ENCODE measurements around the gene ADAMTS3.

The ADAMTS3 gene

GRCh38 chr4:72569719-72570235 lies 756 bp upstream of the ADAMTS3 start:
- no peak for DNase-seq
- H3K4me2 ChIP-seq (ENCODE audit: low read length), result peak overlapping the region; percentile 34
- no peak overlapping the region for H3K4ac ChIP-seq (ENCODE audit: low read depth, low read length)
- peak overlapping the region; percentile 90 for H3K9ac ChIP-seq (ENCODE audit: low read length)
- no peak overlapping the region for H2AK5ac ChIP-seq (ENCODE audit: low read length)
- no peaks in the 10 kb centered on the region for H3K79me1 ChIP-seq (ENCODE audit: low read length)
- no peak overlapping the region for H2BK120ac ChIP-seq (ENCODE audit: low read depth, low read length)
- H3K4me1 ChIP-seq (ENCODE audit: control insufficient read depth, low read depth, low read length), result peaks cover 5% of the 10 kb centered on the region
- no CpG with 5 or more reads among the region's 15 CpGs for WGBS (ENCODE audit: extremely low coverage, insufficient coverage, low lambda C conversion rate)
- H3K36me3 ChIP-seq (ENCODE audit: control insufficient read depth, insufficient read depth, low read length), result no peaks in the 10 kb centered on the region
- H2BK5ac ChIP-seq (ENCODE audit: low read length), result peak overlapping the region; percentile 77
- peak overlapping the region; percentile 34 for H3K18ac ChIP-seq (ENCODE audit: low read length)
- no peak overlapping the region for H3K4me3 ChIP-seq (ENCODE audit: low read length)
- no peaks in the 10 kb centered on the region for H3K79me2 ChIP-seq (ENCODE audit: control insufficient read depth, insufficient read depth, low read length)
- peak overlapping the region; percentile 85 for H3K27ac ChIP-seq (ENCODE audit: low read depth, low read length)
- no peak overlapping the region for H4K8ac ChIP-seq (ENCODE audit: low read depth, low read length)
- no peak overlapping the region for H3K23ac ChIP-seq (ENCODE audit: low read length)
- no peaks in the 10 kb centered on the region for H3K27me3 ChIP-seq (ENCODE audit: insufficient read depth, low read length, poor library complexity)
- H4K5ac ChIP-seq (ENCODE audit: low read length), result no peak overlapping the region
- H3K56ac ChIP-seq (ENCODE audit: low read length), result peak overlapping the region; percentile 96
- H2BK15ac ChIP-seq (replicated peaks; ENCODE audit: low read depth), result no peak overlapping the region

GRCh38 chr4:72567821-72568675 lies 973 bp downstream of the ADAMTS3 start:
- Histone ChIP-seq H4K8ac (ENCODE audit: low read depth, low read length) (no peak overlapping the region), H3K4ac (ENCODE audit: low read depth, low read length) (peak overlapping the region; percentile 48), H3K9ac (ENCODE audit: low read length) (peak overlapping the region; percentile 90), H2AK5ac (ENCODE audit: low read length) (no peak overlapping the region), H2BK120ac (ENCODE audit: low read depth, low read length) (peak overlapping the region; percentile 10), H3K4me1 (ENCODE audit: control insufficient read depth, low read depth, low read length) (peaks cover 5% of the 10 kb centered on the region), H3K27me3 (ENCODE audit: insufficient read depth, low read length, poor library complexity) (no peaks in the 10 kb centered on the region), H3K79me1 (ENCODE audit: low read length) (no peaks in the 10 kb centered on the region), H3K27ac (ENCODE audit: low read depth, low read length) (peak overlapping the region; percentile 52), H3K36me3 (ENCODE audit: control insufficient read depth, insufficient read depth, low read length) (no peaks in the 10 kb centered on the region), H3K4me2 (ENCODE audit: low read length) (peak overlapping the region; percentile 93), H3K79me2 (ENCODE audit: control insufficient read depth, insufficient read depth, low read length) (no peaks in the 10 kb centered on the region), H3K4me3 (ENCODE audit: low read length) (peak overlapping the region; percentile 74), H3K23ac (ENCODE audit: low read length) (peak overlapping the region; percentile 68), H3K56ac (ENCODE audit: low read length) (peak overlapping the region; percentile 90), H2BK5ac (ENCODE audit: low read length) (peak overlapping the region; percentile 51), H2BK15ac (replicated peaks; ENCODE audit: low read depth) (no peak overlapping the region), H3K18ac (ENCODE audit: low read length) (peak overlapping the region; percentile 52), H4K5ac (ENCODE audit: low read length) (no peak overlapping the region)
- peak; percentile 99 for DNase-seq
- WGBS (ENCODE audit: extremely low coverage, insufficient coverage, low lambda C conversion rate), result no CpG with 5 or more reads among the region's 41 CpGs

DNA sequence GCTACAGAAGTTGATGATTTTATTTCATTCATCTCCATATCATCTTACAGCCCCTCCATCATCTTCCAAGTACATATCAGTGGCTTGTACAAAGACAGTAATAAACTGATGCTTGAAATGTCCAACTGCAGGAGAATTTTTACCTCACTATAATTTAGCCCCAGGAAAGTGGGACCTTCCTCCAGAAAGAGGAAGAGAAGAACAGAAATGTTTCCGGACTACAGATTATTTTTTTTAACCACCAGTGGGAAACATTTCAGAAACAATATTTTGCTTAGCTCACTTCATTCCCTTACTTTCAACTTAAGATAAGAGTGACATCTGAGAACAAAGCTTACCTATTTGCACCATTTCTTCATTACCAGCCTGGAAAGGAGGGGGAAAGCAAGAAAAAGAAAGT lies 2.0 kb downstream of the ADAMTS3 start:
- no peak overlapping the region for H3K27ac ChIP-seq (ENCODE audit: low read depth, low read length)

GRCh38 chr4:72566464-72566972 lies 2.5 kb downstream of the ADAMTS3 start:
- Histone ChIP-seq H3K36me3 (ENCODE audit: control insufficient read depth, insufficient read depth, low read length) (no peaks in the 10 kb centered on the region), H2BK120ac (ENCODE audit: low read depth, low read length) (no peak overlapping the region), H2BK15ac (replicated peaks; ENCODE audit: low read depth) (no peak overlapping the region), H2AK5ac (ENCODE audit: low read length) (no peak overlapping the region), H4K8ac (ENCODE audit: low read depth, low read length) (no peak overlapping the region), H3K56ac (ENCODE audit: low read length) (no peak overlapping the region), H3K4ac (ENCODE audit: low read depth, low read length) (no peak overlapping the region), H3K23ac (ENCODE audit: low read length) (no peak overlapping the region), H4K5ac (ENCODE audit: low read length) (no peak overlapping the region), H3K79me1 (ENCODE audit: low read length) (no peaks in the 10 kb centered on the region), H3K9ac (ENCODE audit: low read length) (peak overlapping the region; percentile 63), H3K4me2 (ENCODE audit: low read length) (no peak overlapping the region), H3K4me1 (ENCODE audit: control insufficient read depth, low read depth, low read length) (peaks cover 5% of the 10 kb centered on the region), H3K18ac (ENCODE audit: low read length) (no peak overlapping the region), H3K4me3 (ENCODE audit: low read length) (no peak overlapping the region), H2BK5ac (ENCODE audit: low read length) (no peak overlapping the region), H3K27ac (ENCODE audit: low read depth, low read length) (no peak overlapping the region), H3K27me3 (ENCODE audit: insufficient read depth, low read length, poor library complexity) (no peaks in the 10 kb centered on the region), H3K79me2 (ENCODE audit: control insufficient read depth, insufficient read depth, low read length) (no peaks in the 10 kb centered on the region)
- no peak for DNase-seq
- no CpG with 5 or more reads among the region's 2 CpGs for WGBS (ENCODE audit: extremely low coverage, insufficient coverage, low lambda C conversion rate)

More for the DNA sequence above, 2.0 kb downstream of the ADAMTS3 start:
- WGBS (ENCODE audit: extremely low coverage, insufficient coverage, low lambda C conversion rate), result no CpG with 5 or more reads among the region's 1 CpG
- no peaks in the 10 kb centered on the region for H3K79me1 ChIP-seq (ENCODE audit: low read length)
- no peaks in the 10 kb centered on the region for H3K79me2 ChIP-seq (ENCODE audit: control insufficient read depth, insufficient read depth, low read length)
- no peak overlapping the region for H3K4ac ChIP-seq (ENCODE audit: low read depth, low read length)
- no peak for DNase-seq
- H3K4me3 ChIP-seq (ENCODE audit: low read length), result no peak overlapping the region
- H3K36me3 ChIP-seq (ENCODE audit: control insufficient read depth, insufficient read depth, low read length), result no peaks in the 10 kb centered on the region
- H2BK5ac ChIP-seq (ENCODE audit: low read length), result no peak overlapping the region
- no peak overlapping the region for H3K23ac ChIP-seq (ENCODE audit: low read length)
- no peak overlapping the region for H2BK15ac ChIP-seq (replicated peaks; ENCODE audit: low read depth)
- H3K4me1 ChIP-seq (ENCODE audit: control insufficient read depth, low read depth, low read length), result peaks cover 5% of the 10 kb centered on the region
- no peak overlapping the region for H4K5ac ChIP-seq (ENCODE audit: low read length)
- H4K8ac ChIP-seq (ENCODE audit: low read depth, low read length), result no peak overlapping the region
- no peak overlapping the region for H3K18ac ChIP-seq (ENCODE audit: low read length)
- no peak overlapping the region for H2AK5ac ChIP-seq (ENCODE audit: low read length)
- peak overlapping the region; percentile 71 for H3K56ac ChIP-seq (ENCODE audit: low read length)
- peak overlapping the region; percentile 63 for H3K9ac ChIP-seq (ENCODE audit: low read length)
- no peak overlapping the region for H2BK120ac ChIP-seq (ENCODE audit: low read depth, low read length)
- no peaks in the 10 kb centered on the region for H3K27me3 ChIP-seq (ENCODE audit: insufficient read depth, low read length, poor library complexity)
- peak overlapping the region; percentile 37 for H3K4me2 ChIP-seq (ENCODE audit: low read length)

DNA sequence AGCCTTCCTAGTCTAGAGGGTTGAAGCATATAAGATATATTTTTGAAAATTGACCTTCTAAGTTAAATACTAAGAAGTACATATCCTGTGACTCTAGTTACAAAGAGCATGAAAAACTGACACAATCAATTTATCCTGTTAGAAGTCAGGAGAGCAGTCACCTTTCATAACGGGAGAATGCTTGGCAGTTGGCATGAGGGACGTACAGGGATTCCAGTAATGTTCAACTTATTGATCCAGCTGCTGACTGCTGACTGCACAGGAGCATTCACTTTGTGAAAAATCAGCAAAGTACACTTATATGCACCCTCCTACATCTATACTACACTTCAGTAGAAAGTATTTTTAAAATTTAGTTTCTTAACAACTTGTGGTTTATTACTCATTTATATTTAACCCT lies 4.2 kb downstream of the ADAMTS3 start:
- no peak overlapping the region for H2BK15ac ChIP-seq (replicated peaks; ENCODE audit: low read depth)
- H3K23ac ChIP-seq (ENCODE audit: low read length), result no peak overlapping the region
- no peak for DNase-seq
- H3K27me3 ChIP-seq (ENCODE audit: insufficient read depth, low read length, poor library complexity), result no peaks in the 10 kb centered on the region
- no peaks in the 10 kb centered on the region for H3K79me2 ChIP-seq (ENCODE audit: control insufficient read depth, insufficient read depth, low read length)
- no peak overlapping the region for H3K4ac ChIP-seq (ENCODE audit: low read depth, low read length)
- H4K8ac ChIP-seq (ENCODE audit: low read depth, low read length), result no peak overlapping the region
- H4K5ac ChIP-seq (ENCODE audit: low read length), result no peak overlapping the region
- H3K9ac ChIP-seq (ENCODE audit: low read length), result no peak overlapping the region
- H3K56ac ChIP-seq (ENCODE audit: low read length), result no peak overlapping the region
- no peak overlapping the region for H3K18ac ChIP-seq (ENCODE audit: low read length)
- H3K4me1 ChIP-seq (ENCODE audit: control insufficient read depth, low read depth, low read length), result peaks cover 5% of the 10 kb centered on the region
- H3K4me3 ChIP-seq (ENCODE audit: low read length), result no peak overlapping the region
- H3K79me1 ChIP-seq (ENCODE audit: low read length), result no peaks in the 10 kb centered on the region
- no peak overlapping the region for H2AK5ac ChIP-seq (ENCODE audit: low read length)
- no peak overlapping the region for H3K27ac ChIP-seq (ENCODE audit: low read depth, low read length)
- no peak overlapping the region for H3K4me2 ChIP-seq (ENCODE audit: low read length)
- no peak overlapping the region for H2BK120ac ChIP-seq (ENCODE audit: low read depth, low read length)
- no peaks in the 10 kb centered on the region for H3K36me3 ChIP-seq (ENCODE audit: control insufficient read depth, insufficient read depth, low read length)
- H2BK5ac ChIP-seq (ENCODE audit: low read length), result no peak overlapping the region
- no CpG with 5 or more reads among the region's 2 CpGs for WGBS (ENCODE audit: extremely low coverage, insufficient coverage, low lambda C conversion rate)
